GM12875 (cell line): Measurements from ENCODE around the gene LGMN.

Experiments
- H3K4me3 ChIP-seq: one replicate; pipeline ENCODE4 v1.5.1; 2011; ENCODE audit warnings: low read depth, low read length, control low read depth
- TF ChIP-seq, protein P1 (sequence below): IDR thresholded peaks from 2 replicates; pipeline ENCODE4 v1.5.1; 2011; ENCODE audit warnings: low read depth, mild to moderate bottlenecking, control low read depth, inconsistent platforms, low read length, moderate library complexity, borderline replicate concordance; ENCODE audit not compliant: insufficient read depth

Gene LGMN

DNA sequence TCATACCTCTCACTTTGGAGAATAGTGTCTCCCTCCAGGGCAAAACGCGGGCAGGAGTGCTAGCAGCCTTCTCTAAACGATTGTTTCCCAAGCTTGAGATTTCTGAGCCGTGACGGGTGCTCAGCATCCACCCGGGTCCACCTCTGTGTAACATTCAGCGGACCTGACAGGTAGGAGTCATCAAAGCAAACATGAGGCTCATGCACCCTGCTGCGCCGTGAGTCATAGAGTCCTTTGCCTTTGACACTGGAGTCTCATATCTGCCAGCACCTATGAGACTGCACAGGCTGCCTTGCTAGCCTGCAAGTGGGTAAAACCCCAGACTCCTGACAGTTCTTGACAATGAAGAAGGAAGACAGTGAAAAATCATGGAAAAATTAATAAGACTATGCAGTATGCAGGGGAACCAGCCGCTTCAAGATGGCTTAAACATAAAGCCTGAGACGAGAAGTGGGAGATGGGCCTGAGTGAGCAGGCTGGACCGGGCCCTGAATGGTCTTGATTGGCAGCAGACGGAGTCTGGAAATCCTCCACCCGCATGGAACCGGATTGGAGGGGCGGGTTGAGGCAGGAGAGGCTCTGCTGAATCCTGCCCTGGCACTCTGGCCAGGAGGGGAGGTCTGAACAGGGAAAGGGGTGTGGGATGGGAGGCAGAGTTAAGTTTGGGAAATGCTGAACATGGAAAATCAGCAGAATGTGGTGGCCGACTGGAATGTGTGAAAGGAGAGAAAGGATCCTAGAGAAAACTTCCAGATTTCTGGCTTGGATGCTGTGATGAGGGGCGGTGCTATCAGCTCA, 54.2 kb downstream of the LGMN start:
- TF ChIP-seq, protein P1, sequence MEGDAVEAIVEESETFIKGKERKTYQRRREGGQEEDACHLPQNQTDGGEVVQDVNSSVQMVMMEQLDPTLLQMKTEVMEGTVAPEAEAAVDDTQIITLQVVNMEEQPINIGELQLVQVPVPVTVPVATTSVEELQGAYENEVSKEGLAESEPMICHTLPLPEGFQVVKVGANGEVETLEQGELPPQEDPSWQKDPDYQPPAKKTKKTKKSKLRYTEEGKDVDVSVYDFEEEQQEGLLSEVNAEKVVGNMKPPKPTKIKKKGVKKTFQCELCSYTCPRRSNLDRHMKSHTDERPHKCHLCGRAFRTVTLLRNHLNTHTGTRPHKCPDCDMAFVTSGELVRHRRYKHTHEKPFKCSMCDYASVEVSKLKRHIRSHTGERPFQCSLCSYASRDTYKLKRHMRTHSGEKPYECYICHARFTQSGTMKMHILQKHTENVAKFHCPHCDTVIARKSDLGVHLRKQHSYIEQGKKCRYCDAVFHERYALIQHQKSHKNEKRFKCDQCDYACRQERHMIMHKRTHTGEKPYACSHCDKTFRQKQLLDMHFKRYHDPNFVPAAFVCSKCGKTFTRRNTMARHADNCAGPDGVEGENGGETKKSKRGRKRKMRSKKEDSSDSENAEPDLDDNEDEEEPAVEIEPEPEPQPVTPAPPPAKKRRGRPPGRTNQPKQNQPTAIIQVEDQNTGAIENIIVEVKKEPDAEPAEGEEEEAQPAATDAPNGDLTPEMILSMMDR, result no peak
- H3K4me3 ChIP-seq, result no peak overlapping the region

DNA sequence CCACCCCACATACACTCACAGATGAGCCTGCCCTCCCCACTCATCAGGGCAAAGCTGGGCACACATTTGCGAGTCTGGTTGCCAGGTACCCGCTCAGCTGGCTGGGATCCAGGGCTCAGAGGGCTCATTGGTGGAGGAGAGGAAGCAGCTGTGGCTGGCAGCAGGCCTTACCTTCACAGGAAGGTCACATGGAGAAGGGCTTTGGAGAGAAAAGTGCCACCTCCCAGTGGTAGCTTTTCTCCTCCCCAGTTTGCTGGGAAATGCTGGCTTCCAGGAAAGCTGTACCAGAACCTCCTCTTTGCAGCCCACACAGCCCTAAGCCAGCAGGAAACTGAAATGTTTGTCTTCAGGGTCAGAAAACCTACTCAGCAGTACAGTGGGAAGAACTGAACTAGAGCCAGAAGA, 55.6 kb downstream of the LGMN start:
- H3K4me3 ChIP-seq, result no peak overlapping the region
- TF ChIP-seq, protein P1, result no peak

DNA sequence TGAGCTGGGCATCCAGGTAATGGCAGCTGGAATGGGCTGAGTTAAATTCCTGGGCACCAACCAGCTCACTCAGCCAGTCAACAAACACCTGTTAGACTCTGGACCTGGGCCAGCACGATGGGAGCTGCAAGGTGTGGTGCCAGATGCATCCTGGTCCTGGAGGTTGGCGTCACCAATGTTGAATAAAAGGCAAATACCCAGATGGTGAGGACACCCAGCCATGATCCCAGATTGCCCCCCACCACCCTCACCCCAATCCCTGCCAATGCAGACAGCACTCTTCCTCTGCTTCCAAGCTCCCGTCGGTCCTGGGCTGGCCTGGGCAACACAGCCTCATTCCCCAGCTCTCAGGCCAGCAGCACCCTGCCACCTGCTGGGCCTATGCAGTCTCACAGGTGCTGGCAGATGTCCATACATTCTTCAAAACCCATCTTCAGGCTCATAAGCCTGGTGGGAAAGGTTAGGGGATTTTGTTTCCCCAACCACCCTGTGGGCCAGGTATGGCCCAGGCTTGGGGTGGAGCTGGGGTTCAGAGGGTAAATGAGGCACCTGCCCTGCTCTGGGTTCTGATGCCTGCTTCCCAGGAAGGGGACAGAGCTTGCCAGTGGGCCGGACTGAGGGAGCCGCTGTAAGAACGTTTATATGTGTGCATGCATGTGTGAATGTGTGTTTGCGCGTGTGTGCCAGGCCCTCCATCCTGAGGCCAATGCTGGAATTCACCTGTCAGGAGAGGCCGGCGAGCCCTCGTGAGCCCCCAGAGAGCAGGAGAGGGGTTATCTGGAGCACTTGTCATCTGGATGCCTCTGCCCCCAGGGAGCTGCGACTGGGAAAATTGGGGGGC, 58.0 kb downstream of the LGMN start:
- no peak overlapping the region for H3K4me3 ChIP-seq
- TF ChIP-seq, protein P1, result peak; percentile 75

DNA sequence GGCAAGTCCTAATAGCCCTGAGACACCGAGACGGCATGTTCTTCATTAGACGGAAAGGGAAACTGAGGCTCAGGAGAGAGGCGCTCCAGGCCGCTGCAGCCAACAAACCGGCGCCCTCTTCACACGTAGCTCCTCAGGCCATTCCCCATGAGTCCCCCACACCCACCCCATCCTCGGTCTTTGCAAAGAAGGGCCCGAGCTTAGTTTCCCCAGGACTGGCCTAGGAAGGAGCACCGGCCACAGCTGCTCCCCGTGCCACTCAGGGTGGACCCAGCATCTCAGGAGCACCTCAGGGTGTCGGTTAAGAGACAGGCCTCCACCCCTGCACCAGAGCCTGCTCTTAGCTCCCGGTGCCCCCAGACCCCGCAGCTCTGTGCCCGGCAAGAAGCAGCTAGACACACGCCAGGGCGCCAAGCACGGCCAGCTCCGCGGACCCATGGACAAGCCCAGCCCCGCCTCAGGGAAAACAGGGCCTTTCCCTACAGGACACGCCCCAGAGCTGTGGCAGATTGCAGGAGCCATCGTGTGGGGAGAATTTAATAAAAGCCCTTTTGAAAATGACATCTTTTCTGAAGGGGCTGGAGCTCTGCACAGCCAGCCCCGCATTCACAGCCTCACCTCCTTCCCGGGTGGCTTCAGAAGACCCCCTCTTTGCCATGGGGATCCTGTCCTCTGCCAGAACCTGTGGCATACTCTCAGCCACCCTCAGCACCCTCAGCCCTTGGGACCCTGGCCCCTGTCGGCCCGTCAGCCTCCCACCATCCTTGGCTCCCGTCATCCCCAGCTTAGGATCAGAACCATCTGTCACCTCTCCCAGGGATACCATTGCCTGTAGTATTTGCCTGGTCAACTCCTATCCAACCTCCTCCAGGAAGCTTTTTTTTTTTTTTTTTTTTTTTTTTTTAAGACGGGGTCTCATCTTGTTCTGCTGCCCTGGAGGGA, 59.7 kb downstream of the LGMN start:
- no peak overlapping the region for H3K4me3 ChIP-seq

DNA sequence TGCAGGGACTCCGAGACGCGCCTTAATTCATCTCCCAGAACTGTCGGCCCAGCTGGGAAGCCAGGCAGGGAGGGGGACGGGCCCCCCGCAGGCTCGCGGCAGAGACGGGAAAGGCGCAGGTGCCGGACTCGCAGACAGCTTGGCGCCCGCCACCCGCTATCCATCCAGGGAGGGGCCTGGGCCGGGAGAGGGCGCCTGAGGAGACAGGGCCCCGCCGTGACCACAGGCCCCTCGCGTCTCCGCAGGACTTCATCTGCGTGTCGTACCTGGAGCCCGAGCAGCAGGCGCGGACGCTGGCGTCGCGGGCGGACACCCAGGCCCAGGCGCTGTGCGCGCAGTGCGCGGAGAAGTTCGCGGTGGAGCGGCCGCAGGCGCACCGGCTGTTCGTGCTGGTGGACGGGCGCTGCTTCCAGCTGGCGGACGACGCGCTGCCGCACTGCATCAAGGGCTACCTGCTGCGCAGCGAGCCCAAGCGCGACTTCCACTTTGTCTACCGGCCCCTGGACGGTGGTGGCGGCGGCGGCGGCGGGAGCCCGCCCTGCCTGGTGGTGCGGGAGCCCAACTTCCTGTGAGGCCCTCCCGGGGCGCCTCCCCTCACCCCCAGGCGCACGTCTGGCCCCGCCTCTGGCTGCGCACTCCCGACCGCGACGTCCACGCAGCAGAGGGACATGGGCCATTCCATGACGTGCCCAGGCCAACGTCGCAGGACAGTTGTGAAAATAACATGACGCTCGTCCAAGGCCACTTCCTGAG, 60.6 kb downstream of the LGMN start:
- TF ChIP-seq, protein P1, result no peak
- no peak overlapping the region for H3K4me3 ChIP-seq

More for the DNA sequence above, 59.7 kb downstream of the LGMN start:
- TF ChIP-seq, protein P1, result no peak

DNA sequence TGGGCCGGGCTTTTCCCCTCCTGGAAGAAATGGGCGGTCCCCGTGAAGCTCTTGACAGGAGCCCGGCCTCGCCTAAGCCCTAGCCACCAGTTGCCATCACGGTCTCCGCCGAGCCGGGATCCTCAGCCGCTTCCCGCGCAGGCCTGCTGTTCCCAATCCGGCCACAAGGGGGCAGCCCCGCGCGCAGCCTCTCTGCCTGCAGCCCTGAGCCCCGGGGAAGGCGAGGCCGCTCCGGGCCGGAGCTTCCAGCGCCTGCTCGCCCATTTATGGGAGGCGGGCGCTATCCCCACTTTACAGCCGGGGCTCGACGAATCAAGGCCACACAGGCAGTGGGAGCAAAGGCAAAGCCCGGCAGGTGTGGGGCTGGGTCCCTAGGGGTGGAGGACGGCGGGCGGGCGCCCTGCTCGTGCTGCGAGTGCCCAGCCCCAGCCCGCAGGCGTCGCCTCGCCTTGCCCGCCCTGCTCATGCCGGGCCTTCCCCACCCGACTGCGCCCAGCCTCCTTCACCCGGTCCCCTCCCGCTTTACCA, 61.5 kb downstream of the LGMN start:
- TF ChIP-seq, protein P1, result peak; percentile 93
- no peak overlapping the region for H3K4me3 ChIP-seq
